Activated T-cell treated with anti-CD3 and anti-CD28 coated beads, Interleukin-2, amount 50 U/mL, for 4 hours (primary cell): ENCODE data around the gene ANO6. TPM values are rescaled to one million over a fixed set of nuclear protein-coding genes. Genes with fewer than 3 reads are reported as not detected.

Experiments
- ATAC-seq, 2 donors: fragments of 200-7000 bp; cut with Tn5 transposase; one replicate each; pipeline ENCODE4 v1.10.0; 2021
- DNase-seq: peaks from one replicate; pipeline ENCODE4 v3.0.0-alpha.2; 2020
- H3K27me3 Mint-ChIP-seq: one replicate; pipeline ENCODE4 v1.8.0; 2021; ENCODE audit warnings: low read depth, mixed read lengths
- H3K36me3 Mint-ChIP-seq: one replicate; pipeline ENCODE4 v1.8.0; 2022; ENCODE audit warnings: mixed read lengths; ENCODE audit not compliant: insufficient read depth
- H3K4me1 Mint-ChIP-seq: one replicate; pipeline ENCODE4 v1.8.0; 2021; ENCODE audit warnings: low read depth, mixed read lengths
- H3K4me3 Mint-ChIP-seq: one replicate; pipeline ENCODE4 v1.8.0; 2021; ENCODE audit warnings: mild to moderate bottlenecking, moderate library complexity, mixed read lengths
- H3K9me3 Mint-ChIP-seq: one replicate; pipeline ENCODE4 v1.8.0; 2021; ENCODE audit warnings: mixed read lengths
- total RNA-seq, 3 donors: library from RNA; stranded (reverse); gene quantifications; one replicate each; pipeline ENCODE4 v1.2.1, GENCODE V29; 2021

ANO6 gene
- total RNA-seq, 3 donors from 2014 or later, result 13.6 to 18.5 (median 16.3) TPM

DNA sequence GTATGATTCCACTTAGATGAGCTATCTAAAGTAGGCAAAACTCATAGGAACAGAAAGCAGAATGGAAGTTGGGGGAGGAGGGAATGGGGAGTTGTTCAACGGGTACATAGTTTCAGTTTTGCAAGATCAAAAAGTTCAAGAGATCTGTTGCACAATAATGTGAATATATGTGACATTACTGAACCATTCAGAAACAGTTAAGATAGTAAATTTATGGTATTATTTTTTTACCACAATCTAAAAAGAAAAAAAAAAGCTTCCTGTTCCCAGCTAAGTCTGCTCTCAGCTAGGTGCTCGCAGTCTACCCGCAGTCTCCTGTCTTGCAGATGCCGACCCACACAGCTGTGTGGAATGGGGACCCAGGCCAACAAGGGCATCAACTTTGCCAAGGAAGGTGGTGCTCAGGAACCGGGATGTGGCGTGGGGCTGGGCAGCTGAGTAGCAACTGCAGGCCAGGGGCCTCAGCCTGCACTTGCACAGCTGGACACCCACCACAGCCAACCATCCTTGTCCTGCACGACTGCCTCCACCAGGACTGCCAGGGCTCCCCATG lies 15.3 kb upstream of the ANO6 start:
- Mint-ChIP-seq H3K4me3 (peak overlapping the region; percentile 49), H3K36me3 (no peaks in the 10 kb centered on the region), H3K4me1 (peaks cover 25% of the 10 kb centered on the region), H3K9me3 (no peaks in the 10 kb centered on the region), H3K27me3 (no peaks in the 10 kb centered on the region)
- ATAC-seq (peak; percentile 54 to 73), DNase-seq (no peak)

DNA sequence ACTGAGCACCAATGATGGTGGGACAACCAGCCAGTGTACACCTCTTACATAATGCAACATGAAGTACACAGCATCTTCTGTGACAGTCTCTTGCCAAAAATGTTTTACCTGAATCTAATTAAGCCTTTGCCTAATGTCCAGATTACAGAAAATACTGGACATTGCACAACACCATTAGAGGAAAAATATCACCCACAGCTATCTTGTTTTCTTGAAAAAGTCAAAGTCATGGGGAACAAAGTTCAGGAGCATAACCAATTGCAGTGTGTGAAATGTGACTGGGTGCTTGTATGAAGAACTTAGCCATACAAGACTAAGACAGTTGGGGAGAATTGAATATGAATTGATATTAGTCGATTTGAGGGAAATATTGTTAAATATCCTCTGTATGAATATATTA lies 12.1 kb upstream of the ANO6 start:
- Mint-ChIP-seq H3K36me3 (peaks cover 3% of the 10 kb centered on the region), H3K27me3 (no peaks in the 10 kb centered on the region), H3K4me3 (no peak overlapping the region), H3K9me3 (no peaks in the 10 kb centered on the region), H3K4me1 (peaks cover 25% of the 10 kb centered on the region)
- ATAC-seq, result no peak
- no peak for DNase-seq

DNA sequence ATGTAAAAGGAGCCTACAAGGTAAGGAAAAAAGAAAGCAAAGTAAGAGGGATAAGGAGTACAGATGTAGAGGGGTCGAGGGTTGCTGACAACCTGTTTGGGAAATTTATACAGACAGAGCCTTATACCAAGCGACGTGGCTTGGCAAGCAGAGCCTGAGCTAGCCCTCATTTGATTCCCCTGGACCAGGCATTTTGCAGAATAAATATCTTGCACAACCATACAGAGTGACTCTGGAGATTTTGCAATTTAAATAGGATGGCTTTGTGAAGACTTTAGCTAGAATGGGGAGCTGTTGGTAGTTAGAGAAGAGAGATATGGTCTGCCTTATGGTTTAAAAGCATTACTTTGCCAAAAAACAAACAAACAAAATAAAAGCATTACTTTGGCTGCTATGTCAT lies 11.1 kb upstream of the ANO6 start:
- no peaks in the 10 kb centered on the region for H3K9me3 Mint-ChIP-seq
- peaks cover 3% of the 10 kb centered on the region for H3K36me3 Mint-ChIP-seq
- no peak overlapping the region for H3K4me3 Mint-ChIP-seq
- ATAC-seq (no peak), DNase-seq (no peak)
- H3K27me3 Mint-ChIP-seq, result no peaks in the 10 kb centered on the region
- H3K4me1 Mint-ChIP-seq, result peaks cover 25% of the 10 kb centered on the region

DNA sequence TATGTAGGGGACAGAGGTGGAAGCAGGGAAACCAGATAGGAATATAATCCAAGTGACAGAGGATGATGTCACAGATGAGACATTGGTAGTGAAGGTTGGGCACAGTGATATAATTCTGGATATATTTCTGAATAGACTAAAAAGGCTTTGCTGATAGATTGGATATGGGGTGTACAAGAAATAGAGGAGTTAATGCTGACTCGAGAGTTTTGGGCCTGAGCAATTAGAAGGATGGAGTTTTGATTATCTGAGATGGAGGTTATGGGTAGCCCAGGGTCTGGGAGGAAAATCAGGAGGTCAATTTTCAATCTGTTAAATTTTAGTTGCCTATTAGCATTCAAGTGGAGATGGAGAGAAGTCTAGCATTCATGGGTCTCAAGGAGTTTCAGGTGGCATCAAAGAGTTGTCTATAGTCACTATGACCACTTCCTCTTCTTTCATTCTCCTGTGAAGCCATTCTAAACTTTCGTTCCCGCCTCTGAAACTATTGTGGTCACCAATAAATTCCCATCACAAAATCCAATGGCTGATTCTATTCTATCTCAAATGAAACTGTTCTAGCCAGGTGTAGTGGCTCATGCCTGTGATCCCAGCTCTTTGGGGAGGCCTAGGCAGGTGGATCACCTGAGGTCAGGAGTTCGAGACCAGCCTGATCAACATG lies 10.6 kb upstream of the ANO6 start:
- H3K9me3 Mint-ChIP-seq, result no peaks in the 10 kb centered on the region
- no peak for ATAC-seq
- H3K4me3 Mint-ChIP-seq, result no peak overlapping the region
- H3K36me3 Mint-ChIP-seq, result peaks cover 3% of the 10 kb centered on the region
- peaks cover 19% of the 10 kb centered on the region for H3K4me1 Mint-ChIP-seq
- no peaks in the 10 kb centered on the region for H3K27me3 Mint-ChIP-seq
- no peak for DNase-seq

DNA sequence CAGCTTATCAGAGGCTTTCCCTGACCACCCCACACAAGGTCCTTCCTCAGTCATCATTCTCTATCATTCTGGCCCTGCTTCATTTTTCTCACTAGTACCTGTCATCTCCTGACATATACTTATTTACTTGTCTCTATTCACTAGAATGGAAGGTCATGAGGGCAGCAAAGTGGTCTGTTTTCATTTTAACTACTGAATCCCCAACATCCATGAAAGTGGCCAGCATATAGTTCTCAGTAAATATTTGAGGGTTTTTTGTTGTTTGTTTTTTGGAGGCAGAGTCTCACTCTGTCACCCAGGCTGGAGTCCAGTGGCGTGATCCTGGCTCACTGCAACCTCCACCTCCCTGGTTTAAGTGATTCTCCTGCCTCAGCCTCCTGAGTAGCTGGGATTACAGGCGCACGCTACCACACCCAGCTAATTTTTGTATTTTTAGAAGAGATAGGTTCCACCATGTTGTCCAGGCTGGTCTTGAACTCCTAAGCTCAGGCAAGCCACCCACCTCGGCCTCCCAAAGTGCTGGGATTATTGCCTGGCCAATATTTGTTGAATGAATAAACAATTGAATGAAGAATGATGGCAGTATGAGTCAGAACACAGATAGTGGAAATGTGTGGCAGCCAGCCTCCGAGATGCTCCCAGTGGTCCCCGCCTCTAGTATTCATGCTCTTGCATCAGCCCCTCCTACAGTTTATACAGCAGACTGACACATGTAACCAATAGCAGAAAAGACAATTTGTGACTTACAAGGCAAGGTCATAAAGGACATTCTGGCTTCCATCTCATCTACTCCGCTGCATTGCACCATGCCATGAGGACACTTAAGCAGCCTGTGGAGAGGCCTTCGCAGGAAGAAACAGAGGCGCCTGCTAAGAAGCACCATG lies 7.0 kb upstream of the ANO6 start:
- Mint-ChIP-seq H3K4me3 (no peak overlapping the region), H3K4me1 (peaks cover 10% of the 10 kb centered on the region), H3K27me3 (no peaks in the 10 kb centered on the region), H3K9me3 (no peaks in the 10 kb centered on the region), H3K36me3 (peaks cover 3% of the 10 kb centered on the region)
- no peak for DNase-seq
- no peak for ATAC-seq

DNA sequence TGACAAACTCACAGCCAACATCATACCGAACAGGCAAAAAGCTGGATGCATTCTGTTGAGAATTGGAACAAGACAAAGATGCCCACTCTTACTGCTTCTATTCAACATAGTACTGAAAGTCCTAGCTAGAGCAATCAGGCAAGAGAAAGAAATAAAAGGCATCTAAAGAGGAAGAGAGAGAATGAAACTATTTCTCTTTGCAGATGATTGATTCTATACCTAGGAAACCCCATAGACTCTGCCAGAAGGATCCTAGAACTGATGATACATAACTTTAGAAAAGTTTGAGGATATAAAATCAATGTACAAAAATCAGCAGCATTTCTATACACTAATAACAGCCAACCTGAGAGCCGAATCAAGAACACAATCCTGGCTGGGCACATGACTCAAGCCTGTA lies 6.1 kb upstream of the ANO6 start:
- DNase-seq, result no peak
- H3K27me3 Mint-ChIP-seq, result no peaks in the 10 kb centered on the region
- H3K4me1 Mint-ChIP-seq, result peaks cover 18% of the 10 kb centered on the region
- peaks cover 3% of the 10 kb centered on the region for H3K36me3 Mint-ChIP-seq
- H3K9me3 Mint-ChIP-seq, result no peaks in the 10 kb centered on the region
- no peak for ATAC-seq
- no peak overlapping the region for H3K4me3 Mint-ChIP-seq

DNA sequence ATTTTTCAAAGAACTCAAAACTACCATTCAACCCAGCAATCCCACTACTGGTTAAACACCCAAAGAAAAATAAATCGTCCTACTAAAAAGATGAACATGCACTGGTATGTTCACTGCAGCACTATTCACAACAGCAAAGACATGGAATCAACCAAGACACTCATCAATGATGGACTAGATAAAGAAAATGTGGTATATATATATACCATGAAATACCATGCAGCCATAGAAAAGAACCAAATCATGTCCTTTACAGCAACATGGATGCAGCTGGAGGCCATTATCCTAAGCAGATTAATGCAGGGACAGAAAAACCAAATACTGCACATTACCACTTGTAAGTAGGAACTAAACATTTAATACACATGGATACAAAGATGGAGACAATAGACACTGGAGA lies 3.8 kb upstream of the ANO6 start:
- Mint-ChIP-seq H3K27me3 (no peaks in the 10 kb centered on the region), H3K4me3 (no peak overlapping the region), H3K9me3 (no peaks in the 10 kb centered on the region), H3K4me1 (peaks cover 26% of the 10 kb centered on the region), H3K36me3 (peaks cover 3% of the 10 kb centered on the region)
- DNase-seq (no peak), ATAC-seq (no peak)

DNA sequence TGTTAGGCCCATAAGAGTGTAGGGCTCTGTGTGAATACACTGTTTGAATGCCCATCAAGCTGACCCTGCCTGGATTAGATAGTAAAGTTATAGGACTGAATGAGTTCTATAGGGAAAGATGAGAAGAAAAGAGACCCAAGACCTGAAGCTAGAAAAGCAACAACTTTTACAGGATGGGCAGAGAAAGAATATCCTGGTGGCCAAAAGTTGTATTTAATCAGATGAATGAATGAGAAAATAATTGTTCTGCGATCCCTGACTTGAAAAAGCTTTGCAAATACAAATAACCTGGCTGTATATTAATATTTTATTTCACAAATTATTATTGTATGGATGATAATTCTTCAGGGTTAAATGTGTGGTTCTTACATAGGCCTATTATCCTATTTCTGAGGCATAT lies 2.8 kb upstream of the ANO6 start:
- Mint-ChIP-seq H3K36me3 (peaks cover 3% of the 10 kb centered on the region), H3K4me1 (peaks cover 37% of the 10 kb centered on the region), H3K27me3 (no peaks in the 10 kb centered on the region), H3K9me3 (no peaks in the 10 kb centered on the region), H3K4me3 (no peak overlapping the region)
- ATAC-seq (no peak), DNase-seq (no peak)

DNA sequence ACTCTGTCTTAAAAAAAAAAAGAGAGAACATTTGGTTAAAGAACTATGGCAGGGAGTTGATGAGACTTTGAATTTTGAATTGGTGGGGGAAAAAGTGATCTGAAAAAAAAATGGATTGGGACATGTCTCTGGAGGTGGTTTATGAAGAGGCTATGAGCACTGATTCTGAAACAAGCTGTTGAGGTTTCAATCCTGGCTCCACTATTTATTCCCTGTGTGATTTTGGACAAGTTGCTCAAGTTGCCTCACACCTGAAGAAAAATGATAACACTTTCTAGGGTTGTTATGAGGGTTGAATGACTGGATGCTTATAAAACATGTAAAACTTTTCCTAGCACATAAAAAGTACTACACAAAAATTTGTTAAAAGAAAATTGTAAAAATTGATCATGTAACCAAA lies 1.8 kb upstream of the ANO6 start:
- Mint-ChIP-seq H3K4me3 (peak overlapping the region; percentile 29), H3K4me1 (peaks cover 44% of the 10 kb centered on the region), H3K36me3 (no peaks in the 10 kb centered on the region), H3K27me3 (no peaks in the 10 kb centered on the region), H3K9me3 (no peaks in the 10 kb centered on the region)
- DNase-seq, result no peak
- ATAC-seq, result no peak

DNA sequence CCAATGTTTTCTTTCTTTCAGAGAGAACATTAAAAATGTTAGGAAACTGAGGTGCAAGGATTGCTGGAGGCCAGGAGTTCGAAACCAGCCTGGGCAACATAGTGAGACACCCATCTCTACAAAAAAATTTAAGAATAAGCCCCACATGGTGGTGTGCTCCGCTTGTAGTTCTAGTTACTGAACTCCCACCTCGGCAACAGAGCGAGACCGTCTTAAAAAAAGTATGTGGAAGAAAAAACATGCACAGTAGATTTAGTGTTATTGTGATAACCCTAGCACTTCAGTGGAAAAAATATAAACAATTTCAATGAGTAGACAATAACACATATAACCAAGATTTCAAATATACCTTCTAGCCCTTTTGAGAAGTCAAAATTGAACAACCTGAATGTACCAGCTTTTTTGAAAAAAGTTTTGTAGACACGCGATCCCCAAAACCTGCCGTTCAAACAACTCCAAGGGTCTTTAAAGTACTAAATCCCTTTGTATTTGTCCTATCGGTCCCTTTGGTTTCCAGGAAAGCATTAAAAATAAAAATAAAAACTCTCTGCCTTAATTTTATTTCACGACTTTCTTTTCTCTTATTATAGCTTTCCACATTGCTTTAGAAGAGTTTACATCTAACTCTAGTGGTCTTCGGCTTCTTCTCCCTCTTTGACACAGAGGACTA lies 1.0 kb upstream of the ANO6 start:
- H3K27me3 Mint-ChIP-seq, result no peaks in the 10 kb centered on the region
- H3K9me3 Mint-ChIP-seq, result no peaks in the 10 kb centered on the region
- DNase-seq (no peak), ATAC-seq (no peak)
- H3K4me3 Mint-ChIP-seq, result peak overlapping the region; percentile 92
- peaks cover 43% of the 10 kb centered on the region for H3K4me1 Mint-ChIP-seq
- no peaks in the 10 kb centered on the region for H3K36me3 Mint-ChIP-seq

DNA sequence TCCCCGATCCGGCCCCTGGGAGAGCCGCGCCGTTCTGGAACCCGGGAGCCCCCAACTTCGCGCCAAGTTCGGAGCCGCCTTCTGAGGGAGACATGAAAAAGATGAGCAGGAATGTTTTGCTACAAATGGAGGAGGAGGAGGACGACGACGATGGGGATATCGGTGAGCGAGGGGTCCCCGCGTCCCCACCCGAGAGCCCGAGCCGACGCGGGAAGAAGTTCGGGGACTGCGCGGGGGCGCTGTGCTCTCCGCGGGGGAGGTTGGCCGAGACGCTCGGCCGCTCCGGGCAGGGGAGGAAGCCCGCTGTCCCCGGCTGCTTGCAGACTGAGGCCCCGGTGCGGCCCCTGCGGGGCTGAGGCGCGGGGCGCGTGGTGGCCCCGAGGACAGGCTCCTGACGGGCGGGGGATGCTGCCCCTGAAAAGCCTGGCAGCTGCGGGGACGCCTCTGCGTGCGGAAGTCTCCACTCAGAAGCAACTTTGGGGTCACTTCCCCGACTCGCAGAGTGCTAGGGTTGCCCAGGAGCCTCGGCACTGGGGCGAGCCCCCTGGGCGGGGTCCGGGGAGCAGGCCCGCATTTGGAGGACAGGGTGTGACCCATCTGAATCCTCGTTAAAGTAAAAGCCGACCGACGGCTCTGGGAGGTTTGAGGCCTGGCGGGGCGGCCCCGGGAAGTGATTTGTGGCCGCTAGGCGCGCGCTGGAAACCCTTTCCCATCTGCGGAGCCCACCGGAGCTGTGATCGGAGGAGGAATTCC lies 511 bp downstream of the ANO6 start:
- ATAC-seq (peak; percentile 53 to 55), DNase-seq (peak; percentile 21)
- Mint-ChIP-seq H3K4me1 (peaks cover 53% of the 10 kb centered on the region), H3K27me3 (no peaks in the 10 kb centered on the region), H3K9me3 (no peaks in the 10 kb centered on the region), H3K36me3 (peaks cover 4% of the 10 kb centered on the region), H3K4me3 (peak overlapping the region; percentile 92)

DNA sequence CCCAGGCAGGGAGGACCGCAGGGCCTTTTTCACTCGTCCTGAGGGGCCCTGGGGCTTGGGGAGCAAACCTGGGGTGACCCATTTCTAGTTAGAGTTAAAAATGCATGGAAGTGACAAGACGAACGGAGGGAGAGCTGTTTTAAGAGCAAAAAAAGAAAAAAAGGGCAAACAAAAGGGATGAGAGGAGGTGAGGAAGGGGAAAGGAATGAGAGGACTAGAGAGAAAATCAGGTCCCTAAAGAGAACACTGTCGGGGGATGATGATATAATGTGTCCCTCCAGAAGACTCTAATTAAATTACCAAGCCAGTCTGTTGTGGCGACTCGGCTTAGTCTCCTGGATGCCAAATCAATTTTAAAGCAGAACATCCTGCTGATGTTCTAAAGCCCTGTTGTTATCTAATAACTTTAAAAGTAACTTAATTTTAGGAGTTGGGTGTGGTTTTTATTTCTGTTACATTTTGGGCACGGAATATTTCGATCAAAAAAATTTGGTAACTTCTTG lies 1.1 kb downstream of the ANO6 start:
- H3K4me1 Mint-ChIP-seq, result peaks cover 52% of the 10 kb centered on the region
- H3K27me3 Mint-ChIP-seq, result no peaks in the 10 kb centered on the region
- peaks cover 4% of the 10 kb centered on the region for H3K36me3 Mint-ChIP-seq
- peak overlapping the region; percentile 92 for H3K4me3 Mint-ChIP-seq
- H3K9me3 Mint-ChIP-seq, result no peaks in the 10 kb centered on the region
- no peak for ATAC-seq
- DNase-seq, result no peak

DNA sequence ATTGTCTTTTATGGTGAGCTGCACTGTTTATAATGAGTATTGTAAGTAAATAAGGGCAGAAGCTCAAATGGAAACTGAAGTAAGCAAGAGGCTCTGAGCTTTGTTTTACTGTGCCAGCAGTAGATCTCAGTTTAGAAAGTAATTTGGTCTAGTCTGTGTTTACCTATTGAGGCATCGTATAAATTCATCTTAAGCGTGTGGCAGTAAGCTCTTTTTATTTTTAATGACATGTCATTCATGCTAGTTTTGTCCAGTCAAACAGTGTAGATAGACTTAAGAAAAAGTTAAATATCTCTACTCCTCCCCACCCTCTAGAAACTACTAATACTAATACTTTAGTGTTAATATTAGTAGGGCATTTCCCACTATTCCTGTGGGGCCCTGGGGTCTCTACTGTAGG lies 2.0 kb downstream of the ANO6 start:
- peak overlapping the region; percentile 92 for H3K4me3 Mint-ChIP-seq
- DNase-seq, result no peak
- no peaks in the 10 kb centered on the region for H3K9me3 Mint-ChIP-seq
- no peak for ATAC-seq
- H3K36me3 Mint-ChIP-seq, result peaks cover 4% of the 10 kb centered on the region
- H3K4me1 Mint-ChIP-seq, result peaks cover 56% of the 10 kb centered on the region
- H3K27me3 Mint-ChIP-seq, result no peaks in the 10 kb centered on the region

DNA sequence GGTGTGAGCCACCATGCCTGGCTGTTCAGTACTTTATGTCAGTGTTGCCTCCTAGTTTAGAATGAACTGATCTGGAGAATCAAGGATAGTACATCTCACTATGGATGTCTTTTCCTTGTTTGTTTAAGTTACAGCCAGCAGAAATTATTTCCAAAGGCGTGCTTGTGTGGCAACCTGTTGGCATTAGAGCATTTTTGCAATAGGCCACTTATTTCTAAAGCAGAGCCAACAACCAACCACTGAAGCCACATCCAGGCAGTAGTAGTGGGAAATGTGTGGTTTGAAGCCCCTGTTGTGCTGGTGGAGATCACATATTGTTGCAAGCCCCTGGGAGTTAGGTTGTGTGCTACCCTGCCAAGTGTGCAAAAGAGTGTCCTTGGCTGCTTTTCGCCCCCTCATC lies 3.7 kb downstream of the ANO6 start:
- DNase-seq, result no peak
- Mint-ChIP-seq H3K4me1 (peaks cover 57% of the 10 kb centered on the region), H3K9me3 (no peaks in the 10 kb centered on the region), H3K27me3 (no peaks in the 10 kb centered on the region), H3K4me3 (no peak overlapping the region), H3K36me3 (peaks cover 4% of the 10 kb centered on the region)
- no peak for ATAC-seq
